PC-3 (cell line): ENCODE measurements around the gene CACNA1H. TPM values are rescaled to one million over a fixed set of nuclear protein-coding genes. Genes with fewer than 3 reads are reported as not detected.

ENCODE experiments used
- ATAC-seq: fragments of 200-7000 bp; cut with Tn5 transposase; 2 replicates; pipeline ENCODE4 v1.9.1; 2020; ENCODE audit warnings: mild to moderate bottlenecking, moderate library complexity
- BruUV-seq: library from RNA; stranded (reverse); fragments of 400-500 nt; replicated peaks from 2 replicates; lab custom pipeline; 2021; lab: Mats Ljungman, UMichigan
- CTCF ChIA-PET: fragments of 300-600 bp; sonication (Branson Sonifier 250); formaldehyde crosslinking; loops from one replicate; lab custom pipeline; 2022; ENCODE audit warnings: antibody characterized with exemption; lab: Charles Lee
- POLR2A ChIA-PET: fragments of 300-600 bp; sonication (Branson Sonifier 250); formaldehyde crosslinking; loops from one replicate; lab custom pipeline; 2022; ENCODE audit warnings: antibody characterized with exemption; ENCODE audit not compliant: unreplicated experiment; lab: Charles Lee
- DNase-seq: peaks from one replicate; pipeline ENCODE4 v3.0.0-alpha.2; 2015
- H2AFZ ChIP-seq: fragments of 300-600 bp; sonication (generic); 2 replicates; pipeline ENCODE4 v1.6.0; 2016; ENCODE audit warnings: antibody characterized with exemption, low read length
- H3F3A ChIP-seq: fragments of 300-600 bp; sonication (generic); one replicate; pipeline ENCODE4 v1.6.0; 2017; ENCODE audit warnings: antibody characterized with exemption, low read length, control low read depth, mild to moderate bottlenecking; ENCODE audit not compliant: unreplicated experiment
- H3K27ac ChIP-seq: fragments of 300-600 bp; sonication (generic); 2 replicates; pipeline ENCODE4 v1.5.1; 2016; ENCODE audit warnings: mild to moderate bottlenecking, low read length
- H3K27me3 ChIP-seq: fragments of 300-600 bp; sonication (generic); 2 replicates; pipeline ENCODE4 v1.6.1; 2016; ENCODE audit warnings: low read length, mixed read lengths
- H3K36me3 ChIP-seq: fragments of 300-600 bp; sonication (generic); 2 replicates; pipeline ENCODE4 v1.6.1; 2016; ENCODE audit warnings: low read depth, mixed run types, low read length, mixed read lengths
- H3K4me1 ChIP-seq: fragments of 300-600 bp; sonication (generic); 2 replicates; pipeline ENCODE4 v1.5.1; 2016; ENCODE audit warnings: low read length; ENCODE audit not compliant: insufficient read depth
- H3K4me2 ChIP-seq: fragments of 300-600 bp; sonication (generic); 2 replicates; pipeline ENCODE4 v1.6.0; 2016; ENCODE audit warnings: low read length
- H3K4me3 ChIP-seq: fragments of 300-600 bp; sonication (generic); 2 replicates; pipeline ENCODE4 v1.5.1; 2016; ENCODE audit warnings: mild to moderate bottlenecking, low read length, mixed read lengths
- H3K79me2 ChIP-seq: fragments of 300-600 bp; sonication (generic); 2 replicates; pipeline ENCODE4 v1.6.1; 2017; ENCODE audit warnings: low read length, mixed read lengths
- H3K9ac ChIP-seq: fragments of 300-600 bp; sonication (generic); 2 replicates; pipeline ENCODE4 v1.6.0; 2016; ENCODE audit warnings: mild to moderate bottlenecking, low read length
- H3K9me2 ChIP-seq: fragments of 300-600 bp; sonication (generic); replicated peaks from 2 replicates; pipeline ENCODE4 v1.6.1; 2016; ENCODE audit warnings: mixed run types, low read length, mixed read lengths
- H3K9me3 ChIP-seq: fragments of 300-600 bp; sonication (generic); 2 replicates; pipeline ENCODE4 v1.6.1; 2016; ENCODE audit warnings: low read length, mixed read lengths
- H4K20me1 ChIP-seq: fragments of 300-600 bp; sonication (generic); 2 replicates; pipeline ENCODE4 v1.6.1; 2016; ENCODE audit warnings: low read length, mixed read lengths
- CTCF ChIP-seq: fragments of 300-600 bp; sonication (generic); conservative IDR thresholded peaks from 2 replicates; pipeline ENCODE4 v1.5.1; 2017; ENCODE audit warnings: antibody characterized with exemption, low read depth, mild to moderate bottlenecking, low read length
- EZH2 ChIP-seq: fragments of 300-600 bp; sonication (generic); IDR thresholded peaks from one replicate; pipeline ENCODE4 v1.6.1; 2017; ENCODE audit warnings: antibody characterized with exemption, mild to moderate bottlenecking, low read length; ENCODE audit not compliant: unreplicated experiment
- EZH2phosphoT487 ChIP-seq: fragments of 300-600 bp; sonication (generic); IDR thresholded peaks from 2 replicates; pipeline ENCODE4 v1.6.1; 2018; ENCODE audit warnings: mild to moderate bottlenecking, antibody characterized with exemption, low read length, borderline replicate concordance
- intact Hi-C: fragments of 100-400 bp; cut with micrococcal nuclease; formaldehyde crosslinking; loops from 2 replicates; pipeline ENCODE4 v1.9.0; 2023
- total RNA-seq: library from RNA; depleted of rRNA; stranded (reverse); fragments of >200 nt; gene quantifications from 2 replicates; pipeline ENCODE4 v1.2.3, GENCODE V29; 2014

CACNA1H gene
- total RNA-seq, 1 experiment from 2014 or later: 4.1 TPM

GRCh38 chr16:1216681-1217400 is 63.9 kb downstream of the CACNA1H start:
- Histone ChIP-seq H3K9ac (no peak overlapping the region), H3K4me2 (no peak overlapping the region), H3K79me2 (no peaks in the 10 kb centered on the region), H3K27me3 (no peaks in the 10 kb centered on the region), H3K9me3 (no peaks in the 10 kb centered on the region), H3K36me3 (no peaks in the 10 kb centered on the region), H2AFZ (no peak overlapping the region), H4K20me1 (no peaks in the 10 kb centered on the region), H3K27ac (no peak overlapping the region), H3K4me3 (no peak overlapping the region), H3K4me1 (no peaks in the 10 kb centered on the region), H3K9me2 (no peaks in the 10 kb centered on the region), H3F3A (no peaks in the 10 kb centered on the region)
- DNase-seq: no peak
- TF ChIP-seq EZH2phosphoT487 (no peak), CTCF (no peak), EZH2 (no peak)
- ChIA-PET POLR2A (no interaction called here), CTCF (no interaction called here)
- intact Hi-C loops: no loop called here
- no TSS peak for BruUV-seq
- ATAC-seq: no peak

- H3F3A ChIP-seq: no peaks in the 10 kb centered on the region
- intact Hi-C loops: no loop called here
- no peaks in the 10 kb centered on the region for H3K36me3 ChIP-seq
- no peaks in the 10 kb centered on the region for H3K4me1 ChIP-seq
- DNase-seq (no peak), ATAC-seq (no peak)
- no peak overlapping the region for H3K4me3 ChIP-seq
- no peaks in the 10 kb centered on the region for H3K79me2 ChIP-seq
- no peaks in the 10 kb centered on the region for H3K27me3 ChIP-seq
- ChIA-PET POLR2A (no interaction called here), CTCF (no interaction called here)
- H2AFZ ChIP-seq: no peak overlapping the region
- no peak overlapping the region for H3K27ac ChIP-seq
- H3K9ac ChIP-seq: no peak overlapping the region
- no peak for TF ChIP-seq EZH2
- TF ChIP-seq CTCF: no peak
- no peak for TF ChIP-seq EZH2phosphoT487
- H3K9me2 ChIP-seq: no peaks in the 10 kb centered on the region
- no TSS peak for BruUV-seq
- H3K4me2 ChIP-seq: no peak overlapping the region
- no peaks in the 10 kb centered on the region for H4K20me1 ChIP-seq
- H3K9me3 ChIP-seq: no peaks in the 10 kb centered on the region
Observed at GRCh38 chr16:1217526-1217925, 64.6 kb downstream of the CACNA1H start.

GRCh38 chr16:1218061-1218929 is 65.4 kb downstream of the CACNA1H start:
- no peak for TF ChIP-seq CTCF
- TF ChIP-seq EZH2phosphoT487: no peak
- TF ChIP-seq EZH2: no peak
- Histone ChIP-seq H2AFZ (no peak overlapping the region), H3K9ac (no peak overlapping the region), H3K4me3 (no peak overlapping the region), H3K4me1 (no peaks in the 10 kb centered on the region), H3F3A (no peaks in the 10 kb centered on the region), H3K9me2 (no peaks in the 10 kb centered on the region), H4K20me1 (no peaks in the 10 kb centered on the region), H3K27me3 (no peaks in the 10 kb centered on the region), H3K27ac (no peak overlapping the region), H3K36me3 (no peaks in the 10 kb centered on the region), H3K79me2 (no peaks in the 10 kb centered on the region), H3K4me2 (no peak overlapping the region), H3K9me3 (no peaks in the 10 kb centered on the region)
- intact Hi-C loops: no loop called here
- ATAC-seq (no peak), DNase-seq (no peak)
- ChIA-PET POLR2A (no interaction called here), CTCF (no interaction called here)
- no TSS peak for BruUV-seq
